Omental fat pad (tissue), 4 donors: Measurements from ENCODE around the gene CACNB1. TPM values are rescaled to one million over a fixed set of nuclear protein-coding genes. Genes with fewer than 3 reads are reported as not detected.

ENCODE experiments used
- ATAC-seq: fragments of 150-250 bp; one replicate; pipeline ENCODE4 v1.9.1; 2016; ENCODE audit warnings: mild to moderate bottlenecking, moderate library complexity; ENCODE audit not compliant: low FRiP score
- DNase-seq: peaks from one replicate; pipeline ENCODE4 v3.0.0-alpha.2; 2019; ENCODE audit warnings: low spot score
- total RNA-seq, 4 donors: library from RNA; depleted of rRNA; stranded (reverse); fragments of >200 nt; gene quantifications; one replicate each; pipeline ENCODE4 v1.1.0, GENCODE V29; 2016
- TF ChIP-seq, protein P1 (sequence below), 3 donors: fragments of 450-650 bp; IDR thresholded peaks; one replicate each; pipeline ENCODE4 v1.5.1; 2016 to 2017; ENCODE audit warnings: antibody characterized with exemption in 3 of 3, mild to moderate bottlenecking in 3 of 3, moderate library complexity in 2 of 3

Gene CACNB1
- total RNA-seq, 4 donors from 2014 or later = 3.2 to 3.7 (median 3.5) TPM

GRCh38 chr17:39194985-39195524, 2.4 kb downstream of the CACNB1 start:
- no peak for ATAC-seq
- no peak for DNase-seq

GRCh38 chr17:39194089-39194984, 3.1 kb downstream of the CACNB1 start:
- no peak for DNase-seq
- ATAC-seq = no peak
- TF ChIP-seq, protein P1, sequence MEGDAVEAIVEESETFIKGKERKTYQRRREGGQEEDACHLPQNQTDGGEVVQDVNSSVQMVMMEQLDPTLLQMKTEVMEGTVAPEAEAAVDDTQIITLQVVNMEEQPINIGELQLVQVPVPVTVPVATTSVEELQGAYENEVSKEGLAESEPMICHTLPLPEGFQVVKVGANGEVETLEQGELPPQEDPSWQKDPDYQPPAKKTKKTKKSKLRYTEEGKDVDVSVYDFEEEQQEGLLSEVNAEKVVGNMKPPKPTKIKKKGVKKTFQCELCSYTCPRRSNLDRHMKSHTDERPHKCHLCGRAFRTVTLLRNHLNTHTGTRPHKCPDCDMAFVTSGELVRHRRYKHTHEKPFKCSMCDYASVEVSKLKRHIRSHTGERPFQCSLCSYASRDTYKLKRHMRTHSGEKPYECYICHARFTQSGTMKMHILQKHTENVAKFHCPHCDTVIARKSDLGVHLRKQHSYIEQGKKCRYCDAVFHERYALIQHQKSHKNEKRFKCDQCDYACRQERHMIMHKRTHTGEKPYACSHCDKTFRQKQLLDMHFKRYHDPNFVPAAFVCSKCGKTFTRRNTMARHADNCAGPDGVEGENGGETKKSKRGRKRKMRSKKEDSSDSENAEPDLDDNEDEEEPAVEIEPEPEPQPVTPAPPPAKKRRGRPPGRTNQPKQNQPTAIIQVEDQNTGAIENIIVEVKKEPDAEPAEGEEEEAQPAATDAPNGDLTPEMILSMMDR (IDR thresholded peaks at IDR 0.05) = no peak

More at GRCh38 chr17:39194985-39195524, 2.4 kb downstream of the CACNB1 start:
- TF ChIP-seq, protein P1 (IDR thresholded peaks at IDR 0.05) = no peak

- TF ChIP-seq, protein P1 (IDR thresholded peaks at IDR 0.05) = no peak
- ATAC-seq = no peak
- DNase-seq = no peak
These were observed 4.1 kb downstream of the CACNB1 start for GRCh38 chr17:39193346-39193745.

DNA sequence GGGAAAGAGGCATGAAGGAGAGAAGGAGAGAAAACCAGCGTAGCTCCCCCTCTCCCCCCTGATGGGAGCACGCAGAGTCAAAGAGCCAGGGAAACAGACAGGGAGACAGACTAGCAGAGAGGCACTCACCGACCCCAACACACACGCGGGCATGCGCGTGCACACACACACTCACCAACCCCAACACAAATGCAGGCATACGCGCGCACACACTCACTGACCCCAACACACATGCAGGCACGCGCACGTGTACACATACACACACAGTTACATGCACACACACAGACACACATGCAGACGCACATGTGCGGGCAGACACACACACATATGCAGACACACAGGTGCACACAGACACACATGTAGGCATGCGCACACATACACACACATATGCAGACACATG, 4.6 kb downstream of the CACNB1 start:
- DNase-seq = no peak
- TF ChIP-seq, protein P1 (IDR thresholded peaks at IDR 0.05) = no peak

GRCh38 chr17:39191750-39192510, 5.5 kb downstream of the CACNB1 start:
- ATAC-seq (no peak), DNase-seq (no peak)
- TF ChIP-seq, protein P1 (IDR thresholded peaks at IDR 0.05) = no peak

More for the DNA sequence above, 4.6 kb downstream of the CACNB1 start:
- no peak for ATAC-seq

- TF ChIP-seq, protein P1 (IDR thresholded peaks at IDR 0.05) = no peak
- no peak for ATAC-seq
- no peak for DNase-seq
These were observed 10.2 kb downstream of the CACNB1 start for GRCh38 chr17:39187152-39187830.
